Osteocyte (in vitro differentiated cells): ENCODE measurements around the gene MEF2A. TPM values are rescaled to one million over a fixed set of nuclear protein-coding genes. Genes with fewer than 3 reads are reported as not detected.
A peak's percentile ranks its signal among the peaks of the same experiment; 100 is the strongest.

Source experiments
- DNase-seq: peaks from one replicate; pipeline ENCODE4 v3.0.0; 2021; ENCODE audit warnings: mixed read lengths; ENCODE audit not compliant: unreplicated experiment; ENCODE audit errors: extremely low spot score
- H3K27ac Mint-ChIP-seq: one replicate; pipeline ENCODE4 v1.8.0; 2021; ENCODE audit warnings: mild to moderate bottlenecking, mixed read lengths; ENCODE audit not compliant: unreplicated experiment
- H3K27me3 Mint-ChIP-seq: one replicate; pipeline ENCODE4 v1.8.0; 2021; ENCODE audit warnings: mixed read lengths; ENCODE audit not compliant: unreplicated experiment
- H3K36me3 Mint-ChIP-seq: one replicate; pipeline ENCODE4 v1.8.0; 2021; ENCODE audit warnings: mixed read lengths; ENCODE audit not compliant: unreplicated experiment
- H3K4me1 Mint-ChIP-seq: one replicate; pipeline ENCODE4 v1.8.0; 2021; ENCODE audit warnings: mixed read lengths; ENCODE audit not compliant: unreplicated experiment
- H3K4me3 Mint-ChIP-seq: one replicate; pipeline ENCODE4 v1.8.0; 2021; ENCODE audit warnings: mild to moderate bottlenecking, moderate library complexity, mixed read lengths; ENCODE audit not compliant: unreplicated experiment
- H3K9me3 Mint-ChIP-seq: one replicate; pipeline ENCODE4 v1.8.0; 2021; ENCODE audit warnings: mixed read lengths; ENCODE audit not compliant: unreplicated experiment
- total RNA-seq: library from RNA; stranded (reverse); gene quantifications from 2 replicates; pipeline ENCODE4 v1.2.1, GENCODE V29; 2021
- TF ChIP-seq, protein P1 (sequence below): fragments of 200-600 bp; sonication (generic); IDR thresholded peaks from 2 replicates; pipeline ENCODE4 v1.5.0; 2021; ENCODE audit warnings: antibody characterized with exemption, mild to moderate bottlenecking, moderate library complexity

The MEF2A gene
- total RNA-seq, 1 donor from 2014 or later: 97.8 TPM

DNA sequence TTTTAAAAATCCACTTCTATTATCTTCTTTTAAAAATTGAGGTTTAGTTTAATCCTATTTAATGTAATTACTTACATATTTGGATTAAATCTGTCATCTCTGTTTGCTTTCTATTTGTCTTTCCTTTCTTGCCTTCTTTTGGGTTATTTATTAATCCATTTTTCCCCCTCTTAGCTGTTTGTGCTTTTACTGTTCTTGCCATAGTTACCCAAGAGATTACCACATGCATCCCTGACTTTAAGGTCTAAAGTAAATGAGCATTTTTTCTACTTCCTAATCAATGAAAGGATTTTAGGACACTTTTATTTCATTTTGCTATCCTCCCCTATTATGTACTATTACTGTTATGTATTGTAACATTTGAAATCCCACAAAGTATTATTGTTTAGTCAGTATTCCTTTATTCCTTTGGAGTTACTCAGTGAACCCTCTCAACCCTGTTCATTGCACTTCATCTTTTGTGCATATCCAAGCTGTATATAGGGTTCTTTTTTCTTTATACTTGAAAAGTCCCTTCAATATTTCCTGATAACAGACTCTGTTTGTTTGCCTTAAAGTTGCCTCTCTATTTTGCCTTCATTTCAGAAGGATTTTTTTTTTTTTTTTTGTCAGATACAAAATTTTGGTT is 62.7 kb downstream of the MEF2A start:
- TF ChIP-seq, protein P1, sequence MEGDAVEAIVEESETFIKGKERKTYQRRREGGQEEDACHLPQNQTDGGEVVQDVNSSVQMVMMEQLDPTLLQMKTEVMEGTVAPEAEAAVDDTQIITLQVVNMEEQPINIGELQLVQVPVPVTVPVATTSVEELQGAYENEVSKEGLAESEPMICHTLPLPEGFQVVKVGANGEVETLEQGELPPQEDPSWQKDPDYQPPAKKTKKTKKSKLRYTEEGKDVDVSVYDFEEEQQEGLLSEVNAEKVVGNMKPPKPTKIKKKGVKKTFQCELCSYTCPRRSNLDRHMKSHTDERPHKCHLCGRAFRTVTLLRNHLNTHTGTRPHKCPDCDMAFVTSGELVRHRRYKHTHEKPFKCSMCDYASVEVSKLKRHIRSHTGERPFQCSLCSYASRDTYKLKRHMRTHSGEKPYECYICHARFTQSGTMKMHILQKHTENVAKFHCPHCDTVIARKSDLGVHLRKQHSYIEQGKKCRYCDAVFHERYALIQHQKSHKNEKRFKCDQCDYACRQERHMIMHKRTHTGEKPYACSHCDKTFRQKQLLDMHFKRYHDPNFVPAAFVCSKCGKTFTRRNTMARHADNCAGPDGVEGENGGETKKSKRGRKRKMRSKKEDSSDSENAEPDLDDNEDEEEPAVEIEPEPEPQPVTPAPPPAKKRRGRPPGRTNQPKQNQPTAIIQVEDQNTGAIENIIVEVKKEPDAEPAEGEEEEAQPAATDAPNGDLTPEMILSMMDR: no peak
- no peak overlapping the region for H3K4me3 Mint-ChIP-seq
- peaks cover 41% of the 10 kb centered on the region for H3K36me3 Mint-ChIP-seq
- peaks cover 24% of the 10 kb centered on the region for H3K9me3 Mint-ChIP-seq
- no peaks in the 10 kb centered on the region for H3K27me3 Mint-ChIP-seq
- peaks cover 47% of the 10 kb centered on the region for H3K4me1 Mint-ChIP-seq
- DNase-seq: no peak
- H3K27ac Mint-ChIP-seq: peak overlapping the region; percentile 16

- Mint-ChIP-seq H3K9me3 (peaks cover 13% of the 10 kb centered on the region), H3K4me1 (peaks cover 44% of the 10 kb centered on the region), H3K36me3 (peaks cover 43% of the 10 kb centered on the region), H3K27me3 (no peaks in the 10 kb centered on the region), H3K4me3 (no peak overlapping the region), H3K27ac (no peak overlapping the region)
- no peak for DNase-seq
- TF ChIP-seq, protein P1: no peak
These were observed 64.9 kb downstream of the MEF2A start for GRCh38 chr15:99630607-99631131.

GRCh38 chr15:99631255-99631654 is 65.5 kb downstream of the MEF2A start:
- no peak overlapping the region for H3K4me3 Mint-ChIP-seq
- H3K9me3 Mint-ChIP-seq: peaks cover 12% of the 10 kb centered on the region
- H3K27me3 Mint-ChIP-seq: no peaks in the 10 kb centered on the region
- TF ChIP-seq, protein P1: no peak
- DNase-seq: no peak
- peaks cover 43% of the 10 kb centered on the region for H3K36me3 Mint-ChIP-seq
- H3K4me1 Mint-ChIP-seq: peaks cover 44% of the 10 kb centered on the region
- H3K27ac Mint-ChIP-seq: peak overlapping the region; percentile 43

GRCh38 chr15:99632521-99632920 is 66.7 kb downstream of the MEF2A start:
- no peaks in the 10 kb centered on the region for H3K27me3 Mint-ChIP-seq
- H3K9me3 Mint-ChIP-seq: peaks cover 5% of the 10 kb centered on the region
- no peak overlapping the region for H3K27ac Mint-ChIP-seq
- peaks cover 44% of the 10 kb centered on the region for H3K36me3 Mint-ChIP-seq
- TF ChIP-seq, protein P1: no peak
- no peak overlapping the region for H3K4me3 Mint-ChIP-seq
- DNase-seq: no peak
- peaks cover 39% of the 10 kb centered on the region for H3K4me1 Mint-ChIP-seq

DNA sequence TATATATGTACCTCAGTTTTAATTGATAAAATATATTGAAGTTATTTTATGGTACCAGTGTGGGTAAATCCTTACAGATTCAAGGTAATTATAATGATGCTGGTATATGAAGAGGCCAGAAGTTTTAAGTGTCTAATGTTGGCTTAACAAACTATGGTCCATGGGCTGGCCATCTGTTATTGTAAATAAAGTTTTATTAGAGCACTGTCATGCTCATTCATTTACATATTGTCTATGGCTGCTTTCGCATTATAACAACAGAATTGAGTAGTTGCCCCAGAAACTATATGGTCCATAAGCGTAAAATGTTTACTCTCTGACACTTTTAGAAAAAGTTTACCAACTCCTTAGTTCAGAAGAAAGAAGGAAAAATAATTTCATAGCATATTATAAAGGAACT is 67.9 kb downstream of the MEF2A start:
- Mint-ChIP-seq H3K9me3 (peaks cover 9% of the 10 kb centered on the region), H3K27me3 (no peaks in the 10 kb centered on the region), H3K36me3 (peaks cover 52% of the 10 kb centered on the region), H3K4me1 (peaks cover 39% of the 10 kb centered on the region), H3K27ac (no peak overlapping the region), H3K4me3 (no peak overlapping the region)
- TF ChIP-seq, protein P1: no peak
- no peak for DNase-seq
